HG03159 (cell line): ENCODE measurements around the gene TNNT1.
A peak's percentile ranks its signal among the peaks of the same experiment; 100 is the strongest.

ENCODE experiments used
- ATAC-seq: cut with Tn5 transposase; IDR thresholded peaks from one replicate; pipeline ENCODE4 v1.9.1; 2021; ENCODE audit warnings: mild to moderate bottlenecking, moderate library complexity; ENCODE audit not compliant: unreplicated experiment

Gene TNNT1

GRCh38 chr19:55146078-55146704 lies 2.8 kb downstream of the TNNT1 start:
- ATAC-seq, result no peak

- ATAC-seq, result no peak
Observed at GRCh38 chr19:55145232-55145631, 3.8 kb downstream of the TNNT1 start.

- ATAC-seq, result no peak
Observed at GRCh38 chr19:55141696-55142095, 7.3 kb downstream of the TNNT1 start.

- no peak for ATAC-seq
Observed at GRCh38 chr19:55137915-55138314, 11.1 kb downstream of the TNNT1 start.

- no peak for ATAC-seq
Observed at GRCh38 chr19:55136399-55137102, 12.5 kb downstream of the TNNT1 start.

- ATAC-seq, result no peak
Observed at GRCh38 chr19:55134736-55135135, 14.3 kb downstream of the TNNT1 start.

GRCh38 chr19:55133639-55134444 lies 15.2 kb downstream of the TNNT1 start:
- no peak for ATAC-seq

- no peak for ATAC-seq
Observed at GRCh38 chr19:55132453-55133129, 16.4 kb downstream of the TNNT1 start.

GRCh38 chr19:55131421-55131820 lies 17.6 kb downstream of the TNNT1 start:
- no peak for ATAC-seq

GRCh38 chr19:55119053-55119452 lies 30.0 kb downstream of the TNNT1 start:
- ATAC-seq, result no peak

GRCh38 chr19:55118401-55118991 lies 30.5 kb downstream of the TNNT1 start:
- ATAC-seq, result no peak

- peak; percentile 81 for ATAC-seq
Observed at GRCh38 chr19:55117663-55118391, 31.2 kb downstream of the TNNT1 start.

GRCh38 chr19:55116859-55117662 lies 31.9 kb downstream of the TNNT1 start, which contains the start of gene PPP1R12C:
Gene PPP1R12C (minus strand): TSS chr19:55117637. CDS start chr19:55117543, 94 bp downstream.
- ATAC-seq, result peak; percentile 8

GRCh38 chr19:55116232-55116858 lies 32.7 kb downstream of the TNNT1 start:
- ATAC-seq, result no peak

GRCh38 chr19:55115446-55116065 lies 33.5 kb downstream of the TNNT1 start:
- no peak for ATAC-seq

- no peak for ATAC-seq
Observed at GRCh38 chr19:55114566-55115145, 34.4 kb downstream of the TNNT1 start.

GRCh38 chr19:55113570-55114039 lies 35.4 kb downstream of the TNNT1 start:
- no peak for ATAC-seq
